GM18867 (cell line): Measurements from ENCODE around the gene ATXN7.

ENCODE experiments used
- ATAC-seq: cut with Tn5 transposase; IDR thresholded peaks from one replicate; pipeline ENCODE4 v1.9.1; 2021; ENCODE audit warnings: mild to moderate bottlenecking, moderate library complexity; ENCODE audit not compliant: unreplicated experiment

The ATXN7 gene

GRCh38 chr3:63862804-63863149 is 890 bp upstream of the ATXN7 start:
- no peak for ATAC-seq

GRCh38 chr3:63864008-63864964 is 619 bp downstream of the ATXN7 start:
- ATAC-seq, result peak; percentile 57

- no peak for ATAC-seq
Observed at GRCh38 chr3:63864965-63865327, 1.3 kb downstream of the ATXN7 start.

- ATAC-seq, result no peak
Observed at GRCh38 chr3:63867225-63867624, 3.6 kb downstream of the ATXN7 start.

GRCh38 chr3:63869940-63870614 is 6.4 kb downstream of the ATXN7 start:
- no peak for ATAC-seq

GRCh38 chr3:63870615-63871005 is 6.9 kb downstream of the ATXN7 start:
- no peak for ATAC-seq

- no peak for ATAC-seq
Observed at GRCh38 chr3:63872135-63872924, 8.7 kb downstream of the ATXN7 start.

- ATAC-seq, result peak; percentile 37
Observed at GRCh38 chr3:63874769-63875168, 11.1 kb downstream of the ATXN7 start.

GRCh38 chr3:63875510-63875909 is 11.8 kb downstream of the ATXN7 start:
- ATAC-seq, result no peak

GRCh38 chr3:63876260-63876659 is 12.6 kb downstream of the ATXN7 start:
- no peak for ATAC-seq

- ATAC-seq, result no peak
Observed at GRCh38 chr3:63877737-63878393, 14.2 kb downstream of the ATXN7 start.

GRCh38 chr3:63878394-63879060 is 14.9 kb downstream of the ATXN7 start:
- no peak for ATAC-seq

GRCh38 chr3:63880653-63881052 is 17.0 kb downstream of the ATXN7 start:
- ATAC-seq, result no peak

GRCh38 chr3:63886858-63887257 is 23.2 kb downstream of the ATXN7 start:
- no peak for ATAC-seq

- no peak for ATAC-seq
Observed at GRCh38 chr3:63891518-63891917, 27.9 kb downstream of the ATXN7 start.

- no peak for ATAC-seq
Observed at GRCh38 chr3:63892773-63893352, 29.2 kb downstream of the ATXN7 start.

GRCh38 chr3:63895422-63896189 is 31.9 kb downstream of the ATXN7 start:
- no peak for ATAC-seq

- ATAC-seq, result peak; percentile 82
Observed at GRCh38 chr3:63896332-63897030, 32.8 kb downstream of the ATXN7 start.

- ATAC-seq, result no peak
Observed at GRCh38 chr3:63900010-63900409, 36.3 kb downstream of the ATXN7 start.
